NOMO-1 treated with dmso at 0.1 percent for 144 hours (cell line): ENCODE results near the gene TTC27.
"Not testable (repeated sequence)": the region's sequence is repeated elsewhere in the genome, so short reads cannot be mapped to it uniquely, and the experiment has no call there.

Experiments used
- DNase-seq: peaks from one replicate; lab custom pipeline; 2025; ENCODE audit not compliant: unreplicated experiment; lab: John Stamatoyannopoulos, UW

Gene TTC27

GRCh38 chr2:32718752-32719151 is 90.9 kb downstream of the TTC27 start:
- no peak for DNase-seq

DNA sequence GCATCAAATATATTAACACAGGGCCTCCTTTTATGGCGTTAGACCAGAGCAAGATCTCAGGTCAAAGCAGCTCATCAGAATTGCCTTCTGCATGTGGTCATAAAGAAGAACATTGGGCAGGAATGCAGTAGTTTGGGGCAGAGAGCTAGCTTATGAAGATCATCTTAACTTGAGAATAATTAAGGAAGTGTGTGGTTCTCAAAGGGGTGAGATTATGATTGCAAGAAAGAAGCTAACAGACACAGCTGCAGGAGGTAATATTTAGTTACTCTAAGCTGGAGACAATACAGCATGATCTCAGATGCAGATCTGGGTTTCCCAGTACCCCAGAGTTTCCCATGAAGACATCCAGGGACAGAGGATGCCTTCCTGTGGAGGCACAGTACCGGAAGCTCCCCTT is 91.6 kb downstream of the TTC27 start:
- DNase-seq = no peak

- DNase-seq = no peak
Observed at GRCh38 chr2:32719933-32720716, 92.3 kb downstream of the TTC27 start.

DNA sequence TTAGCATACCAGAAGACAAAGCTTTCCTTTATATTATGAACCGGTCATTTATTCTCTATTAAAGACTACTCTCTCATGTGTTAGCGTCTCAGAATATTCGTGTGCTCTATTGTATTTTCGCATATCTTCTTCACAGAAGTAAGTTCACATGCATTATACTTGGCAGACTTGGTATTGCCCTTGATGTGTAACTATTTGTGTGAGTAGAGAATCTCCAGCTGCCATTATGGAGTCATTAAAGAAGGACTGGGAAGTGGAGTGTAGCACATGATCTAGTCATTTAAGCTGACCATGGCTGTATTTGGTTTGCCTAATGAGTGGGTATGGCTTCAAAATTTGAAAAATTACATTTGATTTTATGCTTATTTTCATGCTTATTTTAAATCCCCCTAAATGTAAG is 92.9 kb downstream of the TTC27 start:
- DNase-seq = no peak

DNA sequence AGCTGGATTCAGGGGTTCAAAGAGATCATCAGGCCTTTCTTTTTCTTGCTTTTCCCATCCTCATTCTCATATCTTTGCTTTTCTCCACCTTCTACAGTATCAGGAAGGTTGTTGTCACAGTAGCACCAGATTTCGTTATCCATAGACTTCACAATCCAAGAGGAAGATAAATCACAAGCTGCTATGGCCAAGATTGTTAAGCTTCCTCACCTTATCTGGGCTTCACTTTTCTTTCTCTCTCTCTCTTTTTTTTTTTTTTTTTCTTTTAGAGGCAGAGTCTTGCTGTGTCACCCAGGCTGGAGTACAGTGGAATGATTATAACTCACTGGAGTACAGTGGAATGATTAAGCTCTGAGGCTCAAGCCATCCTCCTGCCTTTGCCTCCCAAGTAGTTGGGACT is 93.5 kb downstream of the TTC27 start:
- no peak for DNase-seq

DNA sequence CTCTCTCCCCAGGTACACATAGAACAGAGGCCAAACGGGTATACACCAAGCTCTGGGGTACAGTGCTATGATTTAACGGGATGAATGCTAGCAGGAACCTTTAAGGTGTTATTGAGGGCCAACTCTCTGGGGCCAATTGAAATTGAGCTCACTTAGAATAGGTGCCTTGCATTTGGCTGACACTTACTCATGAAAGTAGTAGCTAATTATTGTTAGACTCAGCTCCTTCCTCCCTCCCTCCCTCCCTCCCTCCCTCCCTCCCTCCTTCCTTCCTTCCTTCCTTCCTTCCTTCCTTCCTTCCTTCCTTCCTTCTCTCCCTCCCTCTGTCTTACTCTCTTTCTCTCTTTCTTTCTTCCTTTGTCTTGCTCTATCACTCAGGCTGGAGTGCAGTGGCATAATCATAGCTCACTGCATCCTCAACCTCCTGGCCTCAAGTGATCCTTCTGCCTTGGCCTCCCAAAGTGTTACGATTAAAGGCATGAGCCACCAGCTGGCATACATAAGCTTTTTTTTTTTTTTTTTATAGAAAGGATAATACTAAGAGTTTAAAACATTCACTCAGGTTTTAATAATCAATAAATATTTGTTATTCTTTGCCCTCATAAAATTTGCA is 95.7 kb downstream of the TTC27 start:
- no peak for DNase-seq

DNA sequence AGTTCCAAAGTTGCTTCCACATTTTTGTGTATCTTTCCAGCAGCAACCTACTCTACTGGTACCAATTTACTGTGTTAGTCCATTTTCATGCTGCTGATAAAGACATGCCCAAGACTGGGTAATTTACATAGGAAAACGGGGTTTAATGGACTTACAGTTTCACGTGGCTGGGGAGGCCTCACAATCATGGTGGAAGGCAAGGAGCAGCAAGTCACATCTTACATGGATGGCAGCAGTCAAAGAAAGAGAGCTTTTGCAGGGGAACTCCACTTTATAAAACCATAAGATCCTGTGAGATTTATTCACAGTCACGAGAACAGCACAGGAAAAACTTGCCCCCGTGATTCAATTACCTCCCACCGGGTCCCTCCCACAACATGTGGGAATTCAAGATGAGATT is 98.8 kb downstream of the TTC27 start:
- not testable (repeated sequence) for DNase-seq

DNA sequence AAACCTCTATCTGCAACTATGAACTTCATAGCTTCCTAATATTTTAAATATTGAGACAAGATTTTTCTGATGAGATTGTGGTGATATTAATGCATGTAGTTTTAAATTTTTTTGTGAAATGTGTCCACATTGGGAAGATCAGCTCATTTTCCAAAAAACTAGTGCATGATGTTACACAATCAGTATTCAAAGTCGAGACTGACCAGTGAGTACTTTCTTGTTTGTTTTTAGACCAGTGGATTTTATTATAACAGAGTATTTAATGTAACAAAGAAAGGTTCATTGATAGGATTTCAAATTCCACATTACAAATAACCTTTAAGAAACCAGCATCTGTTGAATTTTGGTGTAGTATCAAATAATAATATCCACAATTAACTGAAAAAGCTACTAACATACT is 99.3 kb downstream of the TTC27 start:
- no peak for DNase-seq

DNA sequence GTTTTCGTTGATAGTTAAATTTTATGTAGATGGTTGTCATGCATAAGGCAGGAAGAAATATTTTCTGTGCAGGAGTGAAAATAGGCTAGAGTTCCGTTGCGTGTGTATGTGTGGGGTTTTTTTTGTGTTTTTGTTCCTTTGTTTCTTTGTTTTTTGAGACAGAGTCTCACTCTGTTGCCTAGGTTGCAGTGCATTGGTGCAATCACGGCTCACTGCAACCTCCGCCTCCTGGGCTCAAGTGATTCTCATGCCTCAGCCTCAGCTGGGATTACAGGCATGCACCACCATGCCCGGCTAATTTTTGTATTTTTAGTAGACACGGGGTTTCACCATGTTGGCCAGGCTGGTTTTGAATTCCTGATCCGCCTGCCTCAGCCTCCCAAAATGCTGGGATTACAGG is 103.1 kb downstream of the TTC27 start:
- DNase-seq = not testable (repeated sequence)

GRCh38 chr2:32732120-32732519 is 104.3 kb downstream of the TTC27 start:
- no peak for DNase-seq

DNA sequence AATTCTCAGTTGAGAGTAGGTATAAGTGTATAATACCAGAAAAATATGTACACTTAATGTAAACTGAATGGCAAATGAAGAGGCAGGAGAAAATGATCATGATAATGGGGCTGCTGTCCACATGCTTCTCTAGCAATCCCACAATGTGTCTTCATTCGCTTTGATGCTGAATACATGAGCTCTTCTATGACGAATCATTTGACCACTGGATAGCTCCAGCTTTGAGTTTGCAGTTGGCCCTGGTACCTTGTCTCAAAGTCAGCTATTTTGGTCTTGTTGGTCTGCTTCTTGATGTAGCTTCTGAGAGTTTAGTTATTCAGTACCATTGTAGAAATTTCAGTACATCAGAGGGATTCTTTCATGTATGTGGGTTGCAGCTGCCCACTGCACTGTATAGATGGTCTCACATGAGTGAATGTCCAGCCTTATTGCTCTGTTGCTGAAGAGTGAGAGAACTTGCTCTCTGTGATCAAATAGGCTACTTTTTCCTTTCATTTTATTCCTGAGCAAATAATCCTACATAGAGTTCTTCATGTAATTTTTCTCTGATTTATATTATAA is 105.1 kb downstream of the TTC27 start:
- DNase-seq = no peak

DNA sequence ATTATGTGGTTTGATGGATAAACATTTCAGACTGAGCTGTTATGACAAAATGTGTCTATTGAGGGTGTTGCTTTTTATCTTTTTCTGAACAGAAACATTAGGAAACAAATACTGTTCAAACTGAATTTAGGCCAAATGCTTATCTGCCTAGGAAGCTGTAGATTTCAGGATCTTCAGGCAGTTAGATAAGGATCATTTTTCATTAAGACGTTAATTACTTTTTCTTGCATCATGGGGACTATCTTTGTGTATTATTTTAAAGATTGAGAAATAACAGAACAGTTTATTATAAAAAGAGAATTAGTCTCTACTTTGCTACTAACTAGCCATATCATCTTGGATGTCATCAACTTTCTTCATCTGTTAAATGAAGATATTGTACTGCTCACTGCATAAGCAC is 107.5 kb downstream of the TTC27 start:
- no peak for DNase-seq

DNA sequence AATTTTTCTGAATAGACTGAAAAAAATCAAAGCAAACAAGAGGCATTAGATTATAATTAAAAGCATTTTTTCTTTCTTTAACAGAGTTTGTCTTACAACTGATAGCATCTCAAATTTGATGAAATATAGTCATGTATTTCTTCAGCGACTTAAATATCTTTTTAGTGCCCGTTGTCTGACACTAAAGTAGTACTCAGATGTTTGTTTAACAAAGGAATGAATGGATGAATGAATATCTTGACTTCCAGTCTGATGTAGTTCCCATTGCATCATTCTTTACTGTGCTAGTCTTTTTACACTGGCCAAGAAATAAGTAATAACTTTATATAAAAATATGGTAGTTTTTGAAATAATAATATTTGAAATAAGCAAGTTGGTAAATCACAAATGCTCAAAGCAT is 111.1 kb downstream of the TTC27 start:
- DNase-seq = no peak

- no peak for DNase-seq
Observed at GRCh38 chr2:32739664-32740063, 111.8 kb downstream of the TTC27 start.

- no peak for DNase-seq
Observed at GRCh38 chr2:32741575-32741974, 113.7 kb downstream of the TTC27 start.

DNA sequence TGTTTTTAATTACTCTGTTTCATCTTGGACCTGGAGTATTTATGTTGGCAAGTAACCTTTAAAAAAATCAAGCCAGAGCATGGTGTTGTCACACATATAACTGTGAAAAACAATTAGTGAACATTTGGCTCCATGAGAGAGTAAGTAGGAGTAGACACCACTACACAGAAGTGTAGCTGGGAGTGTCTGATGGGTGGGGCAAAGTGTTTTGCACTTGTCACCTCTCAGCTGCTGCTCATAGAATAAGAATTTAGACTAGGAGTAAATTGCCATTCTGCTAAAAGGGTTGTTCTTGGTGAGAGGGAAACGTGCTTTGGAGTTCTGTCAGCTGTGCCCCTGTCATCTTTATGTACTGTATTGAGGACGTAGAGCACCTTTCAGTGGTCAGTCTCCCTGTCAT is 114.5 kb downstream of the TTC27 start:
- DNase-seq = no peak

DNA sequence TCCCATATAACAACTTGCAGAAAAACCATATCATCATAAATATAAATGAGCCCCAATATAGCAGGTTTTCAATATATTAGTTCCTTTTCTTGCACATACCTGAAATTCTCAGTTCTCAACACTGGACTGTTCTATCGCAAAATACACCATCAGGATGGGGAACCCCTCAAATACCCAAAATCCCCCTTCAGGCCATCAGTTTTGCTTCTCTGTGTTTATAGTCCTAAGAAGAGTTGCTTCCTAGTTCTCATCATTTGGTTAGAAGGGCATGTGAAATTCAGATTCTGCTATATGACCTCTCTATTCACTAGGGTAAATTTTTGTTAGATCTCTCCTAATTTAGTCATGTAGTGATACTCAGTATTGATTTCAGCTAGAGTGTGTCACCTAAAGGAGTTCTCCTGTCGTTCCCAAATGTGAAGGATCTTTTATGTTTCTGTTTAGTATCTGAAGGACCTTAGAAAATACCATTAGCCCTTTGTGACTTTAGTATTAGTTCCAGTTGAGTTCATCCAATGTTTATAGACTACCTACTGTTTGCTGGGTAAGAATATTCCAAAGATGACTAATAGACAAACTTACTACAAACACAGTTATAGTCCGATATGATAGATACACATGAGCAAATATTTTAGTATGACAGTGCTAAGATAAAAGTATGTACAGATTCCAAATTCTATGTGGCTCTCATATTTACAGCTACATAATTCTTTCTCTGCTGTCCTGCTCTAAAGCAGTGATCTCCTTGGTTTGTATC is 115.8 kb downstream of the TTC27 start:
- no peak for DNase-seq

DNA sequence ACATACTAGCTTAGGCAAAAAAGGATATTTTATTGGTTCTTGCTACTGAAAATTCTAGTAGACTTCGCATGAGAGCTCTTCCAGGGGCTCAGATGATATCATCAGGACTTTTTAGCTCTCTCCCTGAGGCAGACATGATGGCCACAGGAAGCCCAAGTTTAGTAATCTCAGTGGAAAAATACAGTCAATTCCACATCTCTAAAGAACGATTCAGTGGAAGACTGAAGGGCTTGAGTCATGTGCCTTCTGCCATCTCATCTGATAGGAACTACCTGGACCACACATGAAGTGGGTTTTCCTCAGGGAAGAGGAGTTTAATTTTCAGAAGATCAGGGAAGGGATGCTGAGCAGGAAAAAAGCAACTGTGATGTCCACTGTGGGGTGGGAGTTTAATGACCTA is 117.3 kb downstream of the TTC27 start:
- DNase-seq = no peak

- DNase-seq = no peak
Observed at GRCh38 chr2:32745675-32746074, 117.8 kb downstream of the TTC27 start.

- DNase-seq = no peak
Observed at GRCh38 chr2:32746669-32747068, 118.8 kb downstream of the TTC27 start.

DNA sequence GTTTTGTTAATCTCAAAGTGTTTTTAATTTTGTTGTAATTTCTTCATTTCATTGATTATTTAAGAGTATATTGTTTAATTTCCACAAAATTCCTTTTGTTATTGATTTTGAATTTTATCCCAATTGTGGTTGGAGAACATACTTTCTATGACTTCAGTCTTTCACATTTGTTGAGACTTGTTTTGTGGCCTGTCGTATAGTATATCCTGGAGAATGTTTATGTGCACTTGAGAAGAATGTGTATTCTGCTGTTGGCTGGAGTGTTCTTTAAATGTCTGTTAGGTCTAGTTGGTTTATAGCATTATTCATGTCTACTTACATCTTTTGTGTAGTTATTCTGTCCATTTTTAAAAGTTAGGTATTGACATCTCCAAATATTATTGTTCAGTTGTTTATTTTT is 120.3 kb downstream of the TTC27 start:
- no peak for DNase-seq

- DNase-seq = no peak
Observed at GRCh38 chr2:32750880-32751279, 123.0 kb downstream of the TTC27 start.
